Measurements from ENCODE around the gene EHBP1. TPM values are rescaled to one million over a fixed set of nuclear protein-coding genes. Genes with fewer than 3 reads are reported as not detected.

The EHBP1 gene
- polyA plus RNA-seq (ENCODE audit: insufficient read length in 3 of 3) = 10 to 100 TPM; 40.7 to 51.4 (median 41.6) TPM
- long read RNA-seq, donor 1, partial matches to known transcripts = 6 of 10 reads
- long read RNA-seq, donor 1, other reads (novel, unspliced or antisense) = 0 of 10 reads
- long read RNA-seq, donor 2, partial matches to known transcripts = 0 of 1 reads
- long read RNA-seq, donor 2, other reads (novel, unspliced or antisense) = 0 of 1 reads
- long read RNA-seq, donor 3, full-length matches to known transcripts = 3 of 9 reads
- long read RNA-seq, donor 3, partial matches to known transcripts = 6 of 9 reads
- long read RNA-seq, donor 3, other reads (novel, unspliced or antisense) = 0 of 9 reads
- long read RNA-seq, donor 4, partial matches to known transcripts = 0 of 1 reads
- long read RNA-seq, donor 4, other reads (novel, unspliced or antisense) = 0 of 1 reads
- long read RNA-seq, donor 5, partial matches to known transcripts = 0 of 1 reads
- long read RNA-seq, donor 5, other reads (novel, unspliced or antisense) = 0 of 1 reads
- long read RNA-seq, donor 6, partial matches to known transcripts = 5 of 8 reads
- long read RNA-seq, donor 6, other reads (novel, unspliced or antisense) = 0 of 8 reads
- long read RNA-seq, donor 7 = 0 reads
- long read RNA-seq, donor 8, partial matches to known transcripts = 6 of 9 reads
- long read RNA-seq, donor 8, other reads (novel, unspliced or antisense) = 0 of 9 reads
- long read RNA-seq, donor 9, full-length matches to known transcripts = 1 of 8 reads
- long read RNA-seq, donor 9, partial matches to known transcripts = 7 of 8 reads
- long read RNA-seq, donor 9, other reads (novel, unspliced or antisense) = 0 of 8 reads
- long read RNA-seq, donor 10, partial matches to known transcripts = 6 of 7 reads
- long read RNA-seq, donor 10, other reads (novel, unspliced or antisense) = 0 of 7 reads
- long read RNA-seq, donor 11, full-length matches to known transcripts = 3 of 3 reads
- long read RNA-seq, donor 11, partial matches to known transcripts = 0 of 3 reads
- long read RNA-seq, donor 11, other reads (novel, unspliced or antisense) = 0 of 3 reads
- long read RNA-seq, donor 12, partial matches to known transcripts = 0 of 5 reads
- long read RNA-seq, donor 12, other reads (novel, unspliced or antisense) = 0 of 5 reads
- long read RNA-seq, donor 13, partial matches to known transcripts = 0 of 4 reads
- long read RNA-seq, donor 13, other reads (novel, unspliced or antisense) = 0 of 4 reads
- long read RNA-seq, donor 14 = 0 reads
- long read RNA-seq, donor 15, partial matches to known transcripts = 0 of 1 reads
- long read RNA-seq, donor 15, other reads (novel, unspliced or antisense) = 0 of 1 reads
- long read RNA-seq, donor 16, partial matches to known transcripts = 8 of 10 reads
- long read RNA-seq, donor 16, other reads (novel, unspliced or antisense) = 0 of 10 reads

DNA sequence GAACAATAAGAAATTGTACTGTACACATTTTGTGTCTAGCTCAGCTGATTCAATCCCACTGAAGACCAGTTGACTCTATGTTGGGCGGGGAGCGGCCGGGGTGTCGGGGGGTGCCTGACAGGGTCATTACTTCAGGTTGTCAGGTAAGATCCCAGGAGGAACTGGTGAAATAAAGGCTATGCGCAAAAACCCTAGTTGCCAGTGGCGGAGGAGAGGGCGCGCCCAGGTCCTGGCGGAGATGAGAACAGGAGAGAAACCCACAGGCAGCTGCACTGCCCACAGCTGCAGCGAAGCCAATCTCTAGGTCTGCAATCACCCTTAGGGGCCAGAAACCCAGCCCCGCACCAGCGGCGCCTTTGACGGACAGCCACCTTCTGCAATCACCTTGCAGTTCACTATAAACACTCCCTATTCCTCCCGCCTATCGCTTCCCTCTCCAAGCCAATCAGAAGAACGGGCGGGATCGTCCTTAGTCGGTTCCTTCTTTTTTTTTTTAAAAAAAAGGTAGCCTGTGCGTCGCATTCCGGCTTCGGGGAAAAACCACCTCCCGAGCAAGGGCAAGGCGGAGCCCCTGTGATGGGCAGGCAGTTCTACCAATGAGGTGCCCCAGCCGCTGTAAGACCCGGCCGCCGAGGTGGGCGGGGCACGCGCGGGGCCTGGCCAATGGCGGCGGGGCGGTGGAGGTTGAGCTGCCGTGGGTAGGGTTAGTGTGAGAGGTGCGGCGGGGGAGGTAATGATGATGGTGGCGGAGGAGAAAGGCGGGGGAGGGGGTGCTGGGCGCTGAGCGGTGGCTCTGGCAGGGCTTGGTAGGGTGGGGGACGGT is at the start of gene EHBP1:
Gene EHBP1, plus strand, starts transcription at position 707 of the 823 bp plus-strand sequence. CDS start 1,479 bp downstream, outside the sequence.
- peak; percentile 99 for DNase-seq

GRCh38 chr2:62657783-62658182 is 47.7 kb upstream of the EHBP1 start:
- DNase-seq = no peak

DNA sequence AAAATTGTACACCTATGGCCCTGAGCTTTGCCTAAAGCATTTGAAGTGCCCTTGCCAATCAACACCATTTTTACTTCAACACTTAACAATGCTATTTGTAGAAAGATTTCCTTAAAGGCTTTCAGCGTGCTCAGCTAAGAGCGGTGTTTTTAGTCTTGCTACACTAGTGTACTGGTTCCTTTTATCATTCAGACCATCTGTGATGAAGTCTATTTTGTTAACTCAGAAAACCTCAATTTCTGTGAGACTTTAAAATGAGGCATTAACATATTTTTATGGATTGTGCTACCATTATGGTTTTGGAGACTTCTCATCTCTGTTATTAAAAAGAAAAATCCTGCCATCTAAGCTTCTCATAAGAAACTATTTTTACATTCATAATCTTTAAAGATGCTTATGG is 46.6 kb upstream of the EHBP1 start:
- DNase-seq = no peak

DNA sequence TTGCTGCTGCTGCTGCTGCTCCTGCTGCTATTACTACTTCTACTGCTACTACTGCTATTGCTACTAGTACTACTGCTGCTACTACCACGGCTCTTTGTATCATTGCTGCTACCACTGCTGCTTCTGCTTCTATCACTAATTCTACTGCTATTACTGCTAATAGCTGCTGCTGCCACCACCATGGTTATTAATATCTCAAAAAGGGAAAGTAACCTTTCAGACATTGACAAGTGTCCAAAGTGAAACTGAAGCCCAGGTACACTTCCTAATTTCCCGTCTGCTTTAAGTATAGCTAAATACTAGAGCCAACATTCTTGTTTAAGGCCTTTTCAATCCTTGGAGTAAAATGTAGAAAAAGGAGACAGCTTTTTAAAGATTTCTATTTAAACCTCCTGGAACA is 45.4 kb upstream of the EHBP1 start:
- no peak for DNase-seq

- DNase-seq = no peak
Measured at GRCh38 chr2:62660582-62661262, 44.8 kb upstream of the EHBP1 start.

- no peak for DNase-seq
Measured at GRCh38 chr2:62661263-62661635, 44.3 kb upstream of the EHBP1 start.

- DNase-seq = no peak
Measured at GRCh38 chr2:62662131-62662530, 43.4 kb upstream of the EHBP1 start.

DNA sequence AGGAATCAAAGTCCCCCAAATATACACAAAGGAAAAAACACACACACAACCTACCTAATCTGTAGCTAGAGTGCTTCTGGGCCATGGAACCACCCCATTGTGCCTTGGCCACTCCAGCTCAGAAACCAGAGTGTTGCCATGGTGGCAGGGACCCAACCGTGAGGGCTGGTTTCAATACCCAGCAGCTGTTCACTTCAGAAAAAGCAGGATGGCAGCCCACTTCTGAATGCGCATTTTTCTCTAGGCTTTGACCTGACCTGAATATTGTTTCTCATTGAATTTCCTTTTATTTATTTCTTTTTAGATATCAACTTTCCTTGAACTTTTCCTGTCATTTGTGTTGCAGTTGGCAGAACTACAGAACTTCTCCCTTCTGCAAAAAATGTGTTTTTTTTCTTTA is 43.0 kb upstream of the EHBP1 start:
- no peak for DNase-seq

DNA sequence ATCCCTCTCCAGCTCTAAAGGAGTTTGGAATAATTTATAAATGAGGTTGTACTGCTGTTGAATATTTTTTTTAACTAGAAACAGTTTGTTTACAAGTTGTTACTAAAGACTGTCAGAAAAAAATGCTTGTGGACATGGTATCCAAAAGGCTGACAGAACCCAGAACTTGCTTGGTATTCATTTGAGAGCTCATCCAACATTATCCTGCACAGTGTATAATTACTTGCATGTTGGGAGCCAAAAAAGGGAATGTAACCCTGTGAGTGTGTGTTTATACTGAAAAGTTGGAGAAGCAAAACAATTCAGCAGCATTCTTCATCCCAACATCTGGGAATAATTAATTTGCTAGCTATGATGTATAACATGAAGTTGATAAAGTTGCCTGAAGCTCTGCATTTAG is 42.1 kb upstream of the EHBP1 start:
- DNase-seq = peak; percentile 83

DNA sequence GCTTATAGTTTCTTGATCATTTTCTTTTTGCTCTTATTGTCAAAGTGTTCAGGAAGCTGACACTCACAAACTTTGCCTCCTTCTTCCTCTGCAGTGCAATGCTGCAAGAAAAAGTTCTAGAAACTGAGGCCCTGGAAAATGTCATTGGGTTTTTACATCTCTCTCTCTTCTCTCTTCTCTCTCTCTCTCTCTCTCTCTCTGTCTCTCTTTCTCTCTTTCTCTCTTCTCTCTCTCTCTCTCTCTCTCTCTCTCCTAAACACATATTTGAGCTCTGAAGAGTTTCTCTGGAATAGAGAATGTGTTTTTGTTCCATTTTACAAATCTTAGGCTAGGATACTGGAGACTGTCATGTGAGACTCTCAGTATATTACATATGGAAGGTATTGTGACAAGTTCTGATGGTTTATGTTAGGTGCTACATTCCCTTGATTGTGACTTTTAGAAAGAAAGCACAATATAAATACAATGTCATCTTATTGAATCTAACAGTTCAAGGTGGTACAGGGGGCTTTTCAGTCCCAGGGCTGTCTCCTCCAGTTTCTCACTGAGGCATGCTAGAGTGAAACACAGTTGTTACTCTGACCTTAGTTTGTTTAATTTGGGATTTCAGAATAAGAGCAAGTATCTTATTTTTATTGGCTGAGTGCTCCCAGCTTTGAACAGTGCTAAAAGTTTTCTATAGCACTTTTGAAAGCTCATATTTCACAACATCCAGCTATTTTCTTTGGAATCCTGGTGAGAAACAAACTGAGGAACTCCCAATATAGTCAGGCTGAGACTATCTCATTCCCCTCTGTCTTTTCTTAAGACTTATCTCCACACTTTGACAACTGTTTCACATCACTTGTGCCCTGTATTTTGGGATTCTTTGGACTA is 41.4 kb upstream of the EHBP1 start:
- DNase-seq = peak; percentile 63

DNA sequence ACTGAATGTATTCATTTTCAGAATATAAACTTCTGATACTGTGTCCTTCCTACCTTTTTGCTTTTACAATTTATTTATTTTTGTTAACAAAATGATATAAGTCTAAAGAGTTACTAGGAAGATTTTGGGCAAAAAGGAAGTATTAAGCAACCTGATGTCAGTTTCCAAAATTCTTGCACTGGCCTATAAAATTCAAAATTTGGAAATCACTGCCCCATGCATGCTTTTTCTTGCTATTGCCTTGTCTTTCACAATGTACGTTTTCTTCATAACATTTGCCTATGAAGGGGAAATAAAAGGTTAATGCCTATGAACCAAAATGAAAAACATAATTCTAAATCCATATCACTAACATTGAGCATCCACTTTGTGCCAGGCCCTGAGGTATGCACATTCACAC is 40.1 kb upstream of the EHBP1 start:
- no peak for DNase-seq

DNA sequence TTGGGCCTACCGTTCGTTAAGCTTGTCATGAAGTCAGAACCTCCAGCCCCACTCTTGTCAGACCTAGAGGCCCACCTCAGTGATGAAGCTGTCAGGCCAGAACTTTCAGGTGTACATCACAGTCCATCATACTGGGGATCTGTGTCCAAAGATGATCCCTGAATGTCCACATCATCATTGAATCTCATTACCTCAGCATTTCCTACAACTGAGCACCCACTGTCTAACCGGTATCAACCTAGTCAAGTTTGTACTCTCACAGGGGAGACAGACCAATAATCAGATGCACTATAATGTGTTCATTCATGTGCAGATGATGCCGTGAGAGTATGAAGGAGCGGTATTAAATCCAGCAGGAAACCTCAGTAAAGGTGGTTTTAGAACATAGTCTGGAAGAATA is 36.3 kb upstream of the EHBP1 start:
- DNase-seq = no peak

GRCh38 chr2:62672601-62673000 is 32.9 kb upstream of the EHBP1 start:
- DNase-seq = peak; percentile 45

DNA sequence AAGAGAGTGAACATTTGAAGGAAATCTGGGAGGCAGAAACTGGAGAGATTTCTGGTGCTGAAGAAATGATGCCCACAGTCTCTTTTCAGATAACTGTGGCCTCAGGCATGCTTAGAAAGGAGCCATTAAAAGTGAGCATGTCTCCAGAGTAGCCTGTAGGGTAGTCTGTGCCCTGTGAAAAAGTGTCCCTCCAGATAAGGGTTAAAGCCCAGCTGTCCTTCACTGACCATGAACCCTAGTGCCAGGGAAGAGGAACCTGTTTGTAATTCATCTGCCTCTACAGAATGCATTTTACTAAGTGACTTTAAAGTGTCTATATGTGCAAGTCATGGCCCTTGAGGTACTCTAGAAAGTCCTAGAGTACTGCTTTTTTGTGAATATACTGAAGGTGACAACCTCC is 30.5 kb upstream of the EHBP1 start:
- DNase-seq = no peak

GRCh38 chr2:62685256-62685655 is 20.3 kb upstream of the EHBP1 start:
- no peak for DNase-seq

GRCh38 chr2:62686012-62686685 is 19.4 kb upstream of the EHBP1 start:
- no peak for DNase-seq

DNA sequence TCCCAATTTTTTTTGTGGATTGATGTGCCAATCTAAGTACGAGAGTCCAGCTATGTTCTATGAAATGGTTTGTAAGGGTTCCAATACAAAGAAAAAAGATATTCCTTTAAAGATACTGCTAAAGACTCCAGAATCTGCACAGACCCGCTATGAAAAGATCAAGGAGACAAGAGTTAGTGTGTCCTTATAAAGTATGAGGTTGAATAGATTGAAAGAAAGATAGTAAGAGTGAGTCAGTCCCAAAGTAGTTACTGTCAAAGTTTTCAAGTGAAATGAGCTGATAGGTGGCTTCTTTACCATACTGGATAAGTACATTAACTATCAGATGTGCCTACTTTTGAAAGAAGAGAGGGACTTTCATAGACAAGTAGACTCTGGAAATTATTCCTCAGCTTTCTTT is 17.9 kb upstream of the EHBP1 start:
- no peak for DNase-seq

- DNase-seq = no peak
Measured at GRCh38 chr2:62688771-62689170, 16.7 kb upstream of the EHBP1 start.

DNA sequence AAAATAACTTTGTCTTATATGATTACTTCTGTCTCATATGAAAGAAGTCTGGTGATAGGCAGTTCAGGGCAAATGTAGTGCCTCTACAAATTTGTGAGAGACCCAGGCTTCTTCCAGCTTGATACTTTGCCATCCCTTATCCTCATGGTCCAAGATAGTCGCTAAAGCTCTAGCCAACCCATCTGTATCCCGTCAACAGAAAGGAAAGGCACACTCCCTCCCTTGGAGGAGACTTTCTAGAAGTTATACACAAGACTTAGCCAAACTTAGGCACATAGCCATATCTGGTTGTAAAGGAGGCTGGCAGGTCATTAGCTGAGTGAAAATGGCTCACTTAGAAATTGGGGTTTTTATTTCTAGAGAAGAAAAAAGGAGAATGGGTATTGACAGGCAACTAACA is 14.3 kb upstream of the EHBP1 start:
- no peak for DNase-seq
